Lower lobe of right lung (tissue), 2 donors: ENCODE results near the gene RALBP1. TPM values are rescaled to one million over a fixed set of nuclear protein-coding genes. Genes with fewer than 3 reads are reported as not detected.

Source experiments
- ATAC-seq, 2 donors: fragments of 200-7000 bp; cut with Tn5 transposase; one replicate each; pipeline ENCODE4 v1.9.1; 2020 to 2022; ENCODE audit warnings: mild to moderate bottlenecking in 2 of 2, moderate library complexity in 2 of 2
- DNase-seq: peaks from one replicate; pipeline ENCODE4 v3.0.0-alpha.2; 2020
- H3K27ac ChIP-seq: fragments of 200-600 bp; one replicate; pipeline ENCODE4 v1.8.0; 2022
- H3K27me3 ChIP-seq: fragments of 200-600 bp; one replicate; pipeline ENCODE4 v1.8.0; 2022; ENCODE audit warnings: low read depth
- H3K36me3 ChIP-seq: fragments of 200-600 bp; one replicate; pipeline ENCODE4 v1.8.0; 2022; ENCODE audit warnings: mild to moderate bottlenecking
- H3K4me1 ChIP-seq: fragments of 200-600 bp; one replicate; pipeline ENCODE4 v1.8.0; 2022
- H3K4me3 ChIP-seq: fragments of 200-600 bp; one replicate; pipeline ENCODE4 v1.8.0; 2022; ENCODE audit warnings: mild to moderate bottlenecking
- H3K9me3 ChIP-seq: fragments of 200-600 bp; one replicate; pipeline ENCODE4 v1.8.0; 2022
- intact Hi-C: fragments of 100-400 bp; cut with DNase I; formaldehyde crosslinking; loops from one replicate; pipeline ENCODE4 v1.11.0; 2022
- total RNA-seq: library from RNA; stranded (reverse); fragmentation: NEBNext Ultra II Directional; extraction: Animal tissue kit (Norgen Biotek cat#: 25700); gene quantifications from one replicate; pipeline ENCODE4 v1.2.1, GENCODE V29; 2021
- TF ChIP-seq, protein P1 (sequence below): fragments of 200-600 bp; IDR thresholded peaks from one replicate; pipeline ENCODE4 v1.8.0; 2022; ENCODE audit warnings: antibody characterized with exemption, mild to moderate bottlenecking
- donor health status: DM: no; HTN: yes; CAD: no; lungs with severe emphysema.

The RALBP1 gene
- total RNA-seq, 1 donor from 2014 or later: 58.1 TPM

DNA sequence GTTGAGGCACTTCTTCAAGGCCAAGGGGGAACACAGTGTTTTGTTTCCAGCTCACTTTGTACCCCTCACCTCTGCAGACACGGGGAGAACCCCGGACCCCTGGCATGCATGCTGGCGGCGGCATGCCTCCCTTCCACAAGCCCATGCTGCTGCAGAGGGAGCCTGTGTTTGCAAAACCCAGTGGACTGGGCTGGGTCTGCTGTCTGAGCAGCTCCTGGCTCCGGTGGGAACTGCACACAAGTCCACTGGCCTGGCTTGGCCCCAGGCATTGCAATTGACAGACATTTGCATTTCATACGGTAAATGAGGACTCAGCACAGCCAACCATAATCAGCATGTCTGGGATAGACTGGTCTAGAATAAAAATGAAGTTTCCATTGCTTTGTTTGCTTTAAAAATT is 62.4 kb downstream of the RALBP1 start:
- peaks cover 63% of the 10 kb centered on the region for H3K36me3 ChIP-seq
- H3K27me3 ChIP-seq: no peaks in the 10 kb centered on the region
- DNase-seq (no peak), ATAC-seq (no peak)
- no peaks in the 10 kb centered on the region for H3K4me1 ChIP-seq
- intact Hi-C loops: no loop called here
- no peak overlapping the region for H3K27ac ChIP-seq
- no peaks in the 10 kb centered on the region for H3K9me3 ChIP-seq
- TF ChIP-seq, protein P1, sequence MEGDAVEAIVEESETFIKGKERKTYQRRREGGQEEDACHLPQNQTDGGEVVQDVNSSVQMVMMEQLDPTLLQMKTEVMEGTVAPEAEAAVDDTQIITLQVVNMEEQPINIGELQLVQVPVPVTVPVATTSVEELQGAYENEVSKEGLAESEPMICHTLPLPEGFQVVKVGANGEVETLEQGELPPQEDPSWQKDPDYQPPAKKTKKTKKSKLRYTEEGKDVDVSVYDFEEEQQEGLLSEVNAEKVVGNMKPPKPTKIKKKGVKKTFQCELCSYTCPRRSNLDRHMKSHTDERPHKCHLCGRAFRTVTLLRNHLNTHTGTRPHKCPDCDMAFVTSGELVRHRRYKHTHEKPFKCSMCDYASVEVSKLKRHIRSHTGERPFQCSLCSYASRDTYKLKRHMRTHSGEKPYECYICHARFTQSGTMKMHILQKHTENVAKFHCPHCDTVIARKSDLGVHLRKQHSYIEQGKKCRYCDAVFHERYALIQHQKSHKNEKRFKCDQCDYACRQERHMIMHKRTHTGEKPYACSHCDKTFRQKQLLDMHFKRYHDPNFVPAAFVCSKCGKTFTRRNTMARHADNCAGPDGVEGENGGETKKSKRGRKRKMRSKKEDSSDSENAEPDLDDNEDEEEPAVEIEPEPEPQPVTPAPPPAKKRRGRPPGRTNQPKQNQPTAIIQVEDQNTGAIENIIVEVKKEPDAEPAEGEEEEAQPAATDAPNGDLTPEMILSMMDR: no peak
- no peak overlapping the region for H3K4me3 ChIP-seq

DNA sequence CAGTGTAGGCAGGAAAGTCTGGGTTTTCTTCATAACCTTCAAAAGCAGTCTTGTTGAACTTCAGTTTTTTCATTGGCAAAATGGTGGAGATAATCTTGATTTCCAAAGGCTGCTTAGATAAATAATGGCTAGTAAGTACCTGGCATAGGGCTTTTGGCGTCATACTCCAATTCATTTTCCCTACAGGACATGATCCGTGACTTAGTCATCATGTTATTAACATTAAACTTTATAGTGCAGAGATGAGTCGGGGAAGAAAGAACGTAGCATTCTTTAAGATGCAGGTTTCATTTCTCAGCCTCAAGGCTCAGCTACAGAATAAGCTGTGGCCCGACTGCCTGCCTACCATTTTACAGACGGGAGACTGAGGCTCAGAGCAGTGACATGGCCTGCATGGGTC is 64.0 kb downstream of the RALBP1 start:
- DNase-seq (no peak), ATAC-seq (no peak)
- Histone ChIP-seq H3K4me1 (no peaks in the 10 kb centered on the region), H3K9me3 (no peaks in the 10 kb centered on the region), H3K27ac (no peak overlapping the region), H3K27me3 (no peaks in the 10 kb centered on the region), H3K4me3 (no peak overlapping the region), H3K36me3 (peaks cover 47% of the 10 kb centered on the region)
- TF ChIP-seq, protein P1: no peak
- intact Hi-C loops: no loop called here

DNA sequence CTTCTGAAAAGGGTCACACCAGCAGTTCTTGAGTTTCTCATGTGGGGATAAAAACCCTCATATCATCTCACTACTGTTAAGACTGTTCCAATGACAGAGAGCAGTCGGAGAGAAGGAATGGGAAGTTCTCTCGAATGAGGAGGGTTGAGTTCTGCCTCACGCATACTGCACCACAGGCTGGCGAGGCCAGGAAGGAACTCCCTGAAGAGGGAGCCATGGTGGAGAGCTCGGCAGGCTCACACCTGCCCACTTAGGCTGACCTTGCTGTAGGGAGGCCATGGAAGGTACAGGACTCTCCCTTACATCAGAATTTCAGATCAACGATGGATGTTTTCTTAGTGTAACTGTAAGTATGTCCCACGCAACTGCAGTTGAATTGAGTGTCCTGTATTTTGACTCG is 64.6 kb downstream of the RALBP1 start:
- intact Hi-C loops: no loop called here
- H3K27ac ChIP-seq: no peak overlapping the region
- no peaks in the 10 kb centered on the region for H3K27me3 ChIP-seq
- TF ChIP-seq, protein P1: no peak
- H3K9me3 ChIP-seq: no peaks in the 10 kb centered on the region
- no peak for ATAC-seq
- no peak overlapping the region for H3K4me3 ChIP-seq
- H3K4me1 ChIP-seq: no peaks in the 10 kb centered on the region
- H3K36me3 ChIP-seq: peaks cover 43% of the 10 kb centered on the region
- no peak for DNase-seq

DNA sequence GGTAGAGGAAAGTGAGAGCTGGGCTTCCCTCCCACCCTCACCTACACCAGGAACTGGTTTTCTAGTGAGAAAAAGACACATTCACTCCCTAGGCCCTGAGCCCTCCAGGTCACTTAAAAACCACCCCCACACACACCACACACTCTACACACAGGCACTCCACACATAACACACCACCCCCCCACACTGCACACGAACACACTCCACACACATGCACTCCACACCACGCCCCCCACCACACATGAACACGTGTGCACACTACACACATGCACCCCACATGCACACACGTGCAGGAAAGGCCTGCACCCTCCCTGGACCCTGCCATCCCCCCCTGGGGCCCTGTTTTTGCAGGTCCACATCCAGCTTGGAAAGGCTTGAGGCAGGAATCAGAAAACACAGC is 67.6 kb downstream of the RALBP1 start:
- no peak overlapping the region for H3K27ac ChIP-seq
- intact Hi-C loops: no loop called here
- H3K4me3 ChIP-seq: no peak overlapping the region
- DNase-seq (no peak), ATAC-seq (peak in 1 of 2 donors; percentile 22)
- no peaks in the 10 kb centered on the region for H3K9me3 ChIP-seq
- H3K27me3 ChIP-seq: no peaks in the 10 kb centered on the region
- no peaks in the 10 kb centered on the region for H3K4me1 ChIP-seq
- TF ChIP-seq, protein P1: no peak
- peaks cover 48% of the 10 kb centered on the region for H3K36me3 ChIP-seq

DNA sequence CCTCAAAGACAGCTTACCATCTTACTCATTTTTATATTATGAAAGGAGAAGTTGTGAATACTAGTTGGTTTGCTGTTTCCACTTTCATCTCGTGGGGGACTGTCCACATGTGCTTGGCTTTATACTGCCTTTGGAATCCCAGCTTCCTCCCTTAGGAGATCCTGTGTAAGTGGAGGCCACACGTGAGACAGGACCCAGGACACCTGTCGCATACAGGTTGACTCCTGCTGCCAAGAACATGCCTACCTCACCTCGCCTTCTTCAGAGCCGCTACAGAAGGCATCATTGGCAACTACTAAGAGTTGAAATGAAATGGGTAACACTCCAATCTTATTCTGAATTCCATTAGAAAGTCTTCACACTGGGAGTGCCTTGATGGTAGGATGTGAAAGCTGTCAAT is 69.7 kb downstream of the RALBP1 start:
- ATAC-seq: no peak
- H3K9me3 ChIP-seq: no peaks in the 10 kb centered on the region
- no peak overlapping the region for H3K4me3 ChIP-seq
- intact Hi-C loops: no loop called here
- no peaks in the 10 kb centered on the region for H3K27me3 ChIP-seq
- peaks cover 53% of the 10 kb centered on the region for H3K36me3 ChIP-seq
- DNase-seq: no peak
- H3K27ac ChIP-seq: no peak overlapping the region
- peaks cover 3% of the 10 kb centered on the region for H3K4me1 ChIP-seq
- TF ChIP-seq, protein P1: no peak

DNA sequence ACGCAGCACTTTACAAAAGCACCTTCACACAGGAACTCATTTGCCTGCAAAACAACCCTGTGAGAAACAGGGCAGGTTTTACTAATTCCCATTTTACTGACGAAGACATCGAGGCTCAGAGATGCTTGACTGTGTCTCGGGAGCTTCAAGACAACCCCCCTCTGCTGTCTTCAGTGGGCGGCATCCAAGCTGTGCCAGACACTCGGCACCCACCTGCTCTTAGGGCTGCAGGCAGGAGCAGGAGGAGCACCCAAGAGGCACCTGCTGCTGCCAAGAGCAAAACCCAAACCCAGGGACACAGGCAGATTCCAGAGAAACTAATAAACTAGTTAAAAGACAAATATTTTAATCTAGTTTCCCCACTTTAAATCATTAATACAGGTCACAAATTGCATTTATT is 71.2 kb downstream of the RALBP1 start:
- Histone ChIP-seq H3K27ac (no peak overlapping the region), H3K4me3 (no peak overlapping the region), H3K36me3 (peaks cover 67% of the 10 kb centered on the region), H3K4me1 (peaks cover 7% of the 10 kb centered on the region), H3K27me3 (no peaks in the 10 kb centered on the region), H3K9me3 (no peaks in the 10 kb centered on the region)
- intact Hi-C loops: no loop called here
- DNase-seq: no peak
- TF ChIP-seq, protein P1: no peak
- ATAC-seq: no peak
